K562 (cell line): ENCODE results near the gene RECQL5.

Source experiments
- KLF1 ChIP-seq: fragments of 450-650 bp; IDR thresholded peaks from 2 replicates; pipeline ENCODE4 v1.6.1; 2016; ENCODE audit warnings: missing genetic modification characterization, missing compliant biosample characterization
- SMARCB1 ChIP-seq: IDR thresholded peaks from 2 replicates; pipeline ENCODE4 v1.6.1; 2011; ENCODE audit warnings: improper control_type of control experiment, low read depth; ENCODE audit not compliant: insufficient read length

- no peak for TF ChIP-seq KLF1 (tag)
- TF ChIP-seq SMARCB1: no peak
Measured at GRCh38 chr17:75614556-75615270, 52.2 kb downstream of the RECQL5 start.
